Skeletal muscle cell (primary cell): ENCODE data around the gene XPR1.

ENCODE experiments used
- DNase-seq: peaks from one replicate; pipeline ENCODE4 v3.0.0-alpha.2; 2010; ENCODE audit warnings: low read depth
- H3K4me3 ChIP-seq: 2 replicates; pipeline ENCODE4 v1.5.1; 2011; ENCODE audit warnings: low read depth, mild to moderate bottlenecking, control low read depth, low read length, moderate library complexity

The XPR1 gene

GRCh38 chr1:180936110-180937011 lies 304.5 kb downstream of the XPR1 start:
- no peak overlapping the region for H3K4me3 ChIP-seq
- DNase-seq: no peak

GRCh38 chr1:180937012-180937372 lies 305.2 kb downstream of the XPR1 start:
- no peak overlapping the region for H3K4me3 ChIP-seq
- DNase-seq: no peak

- DNase-seq: no peak
- no peak overlapping the region for H3K4me3 ChIP-seq
Measured at GRCh38 chr1:180937624-180938225, 305.9 kb downstream of the XPR1 start.

- no peak for DNase-seq
- no peak overlapping the region for H3K4me3 ChIP-seq
Measured at GRCh38 chr1:180939073-180939710, 307.4 kb downstream of the XPR1 start.

- H3K4me3 ChIP-seq: no peak overlapping the region
- no peak for DNase-seq
Measured at GRCh38 chr1:180939711-180940103, 307.9 kb downstream of the XPR1 start.
